Heart left ventricle (tissue), 13 donors: Measurements from ENCODE around the gene TNFRSF17.

ENCODE experiments used
- POLR2A ChIP-seq, 2 donors: fragments of 450-650 bp; IDR thresholded peaks; one replicate each; pipeline ENCODE4 v1.6.1; 2017; ENCODE audit warnings: antibody characterized with exemption in 2 of 2, mild to moderate bottlenecking in 2 of 2, moderate library complexity in 2 of 2
- TF ChIP-seq, protein P1 (sequence below), 12 donors: fragments of 200-600 bp; sonication (generic) in 4 of 12; IDR thresholded peaks; one replicate each; pipeline versions ENCODE4 v1.5.0 to v1.8.0; 2018 to 2022; ENCODE audit warnings: antibody characterized with exemption in 12 of 12, mild to moderate bottlenecking in 5 of 12
- donor health status: ischemic (EF 13 %, LVEDD 7.1; RV severe dilation, severe dysfunction).
- donor health status: DM: no; HTN: yes; CAD: no.
- donor health status: DM: no; HTN: no; CAD: no.
- donor health status: ischemic (EF 25% LVEDD 6.9; RV normal size, moderate dysfunction).
- donor health status: ischemic (EF 25% LVEDD 5.7; RV mildly dilated, moderate dysfunction).
- donor health status: ischemic (EF 35%, LVEDD 5.7; RV mildly dilated, moderate dysfunction).
- donor health status: nonischemic (EF 11% LVEDD 7.7; RV severe dilation, severe dysfunction).
- donor health status: DM: yes; HTN: yes; CAD: no.
- donor health status: PGD.
- donor health status: ischemic (EF 29% LVEDD 5.4; RV normal size, mild dysfunction).
- donor health status: nonischemic (EF 23%, LVEDD 6.1; RV moderate dilation, normal function).

DNA sequence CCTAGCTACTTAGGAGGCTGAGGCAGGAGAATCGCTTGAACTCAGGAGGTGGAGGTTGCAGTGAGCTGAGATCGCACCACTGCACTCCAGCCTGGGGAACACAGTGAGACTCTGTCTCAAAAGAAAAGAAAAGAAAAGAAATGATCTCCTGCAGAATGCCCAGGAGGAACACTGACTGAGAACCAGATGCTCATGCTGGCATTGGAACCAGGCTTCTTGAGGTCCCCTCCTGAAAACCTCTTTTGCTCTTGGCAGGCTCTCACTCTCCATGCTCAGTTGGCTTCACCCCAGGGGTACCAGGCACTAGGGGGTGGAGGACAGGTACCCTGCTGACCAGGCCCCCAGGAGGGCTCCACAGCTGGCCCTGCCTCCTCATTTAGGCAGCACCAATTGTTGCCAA is 8.5 kb upstream of the TNFRSF17 start:
- TF ChIP-seq, protein P1, sequence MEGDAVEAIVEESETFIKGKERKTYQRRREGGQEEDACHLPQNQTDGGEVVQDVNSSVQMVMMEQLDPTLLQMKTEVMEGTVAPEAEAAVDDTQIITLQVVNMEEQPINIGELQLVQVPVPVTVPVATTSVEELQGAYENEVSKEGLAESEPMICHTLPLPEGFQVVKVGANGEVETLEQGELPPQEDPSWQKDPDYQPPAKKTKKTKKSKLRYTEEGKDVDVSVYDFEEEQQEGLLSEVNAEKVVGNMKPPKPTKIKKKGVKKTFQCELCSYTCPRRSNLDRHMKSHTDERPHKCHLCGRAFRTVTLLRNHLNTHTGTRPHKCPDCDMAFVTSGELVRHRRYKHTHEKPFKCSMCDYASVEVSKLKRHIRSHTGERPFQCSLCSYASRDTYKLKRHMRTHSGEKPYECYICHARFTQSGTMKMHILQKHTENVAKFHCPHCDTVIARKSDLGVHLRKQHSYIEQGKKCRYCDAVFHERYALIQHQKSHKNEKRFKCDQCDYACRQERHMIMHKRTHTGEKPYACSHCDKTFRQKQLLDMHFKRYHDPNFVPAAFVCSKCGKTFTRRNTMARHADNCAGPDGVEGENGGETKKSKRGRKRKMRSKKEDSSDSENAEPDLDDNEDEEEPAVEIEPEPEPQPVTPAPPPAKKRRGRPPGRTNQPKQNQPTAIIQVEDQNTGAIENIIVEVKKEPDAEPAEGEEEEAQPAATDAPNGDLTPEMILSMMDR (IDR thresholded peaks at IDR 0.05) = no peak
- TF ChIP-seq POLR2A (IDR thresholded peaks at IDR 0.05) = no peak
